ENCODE results near the gene MAN2A2. TPM values are rescaled to one million over a fixed set of nuclear protein-coding genes. Genes with fewer than 3 reads are reported as not detected.

MAN2A2 gene
- total and polyA plus RNA-seq, 2 of the 8 experiments (the other 6 are each of a cell fraction or from before 2014, with no cell fraction given): 23.1 to 29.7 TPM

DNA sequence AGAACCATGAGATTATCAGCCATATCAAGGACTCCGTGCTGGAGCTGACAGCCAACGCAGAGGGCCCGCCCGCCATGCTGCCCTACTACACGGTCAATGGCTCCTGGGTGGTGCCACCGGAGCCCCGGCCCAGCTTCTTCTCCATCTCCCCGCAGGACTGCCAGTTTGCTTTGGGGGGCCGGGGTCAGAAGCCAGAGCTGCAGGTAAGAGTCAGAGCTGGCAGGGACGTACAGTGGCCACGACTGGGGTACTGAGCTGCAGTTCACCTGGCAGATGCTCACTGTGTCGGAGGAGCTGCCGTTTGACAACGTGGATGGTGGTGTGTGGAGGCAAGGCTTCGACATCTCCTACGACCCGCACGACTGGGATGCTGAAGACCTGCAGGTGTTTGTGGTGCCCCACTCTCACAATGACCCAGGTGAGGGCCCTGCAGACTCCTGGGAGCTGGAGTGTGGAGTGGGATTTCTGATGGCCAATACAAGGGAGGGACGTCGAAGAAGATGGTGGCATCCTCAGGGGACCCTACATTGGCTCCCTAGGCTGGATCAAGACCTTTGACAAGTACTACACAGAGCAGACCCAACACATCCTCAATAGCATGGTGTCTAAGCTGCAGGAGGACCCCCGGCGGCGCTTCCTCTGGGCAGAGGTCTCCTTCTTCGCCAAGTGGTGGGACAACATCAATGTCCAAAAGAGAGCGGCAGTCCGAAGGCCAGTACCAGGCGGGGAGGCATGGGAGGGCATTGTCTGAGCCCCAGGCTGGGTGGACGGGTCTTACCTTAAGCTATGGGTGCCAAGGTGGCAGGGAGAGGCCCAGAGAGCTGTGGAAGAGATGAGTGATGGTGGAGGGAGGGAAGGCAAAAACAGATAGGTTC lies 2.4 kb downstream of the MAN2A2 start:
- Histone ChIP-seq H2BK12ac (ENCODE audit: low read depth, low read length) (no peak overlapping the region), H2AFZ (ENCODE audit: low read length) (no peak overlapping the region)

More for the DNA sequence above, 2.4 kb downstream of the MAN2A2 start:
- no peak overlapping the region for H2BK5ac ChIP-seq (ENCODE audit: low read depth, low read length)
- H3K4me3 ChIP-seq (ENCODE audit: extremely low read depth in 1 of 4, insufficient read depth in 2 of 4, low read depth in 3 of 4, low read length in 4 of 4): no peak overlapping the region
- H3K36me3 ChIP-seq (ENCODE audit: control insufficient read depth in 2 of 4, insufficient read depth in 4 of 4, low read length in 3 of 4): no peaks in the 10 kb centered on the region; a peak in 2 of 8 replicates
- H3K23ac ChIP-seq (ENCODE audit: insufficient read length): no peak overlapping the region
- no peak for DNase-seq (ENCODE audit: low read depth in 1 of 2, low spot score in 2 of 2)
- no peaks in the 10 kb centered on the region for H3K9me3 ChIP-seq (ENCODE audit: insufficient read depth in 2 of 2, low read depth in 1 of 2, low read length in 1 of 2)
- peaks cover 0 to 6% of the 10 kb centered on the region in 2 experiments for H4K20me1 ChIP-seq (replicated peaks in 1 of 2; ENCODE audit: control insufficient read depth in 1 of 2, insufficient read depth in 2 of 2, low read length in 2 of 2)
- H2BK20ac ChIP-seq (ENCODE audit: low read length): no peak overlapping the region
- no peak overlapping the region for H3K4me2 ChIP-seq (ENCODE audit: insufficient read depth in 1 of 2, low read depth in 2 of 2, low read length in 2 of 2)
- no peak overlapping the region for H2BK120ac ChIP-seq (replicated peaks; ENCODE audit: low read depth, low read length)
- H3K4ac ChIP-seq (replicated peaks; ENCODE audit: insufficient read length, low read depth, low read length): no peak overlapping the region
- H2AK5ac ChIP-seq (ENCODE audit: low read depth, low read length): no peak overlapping the region
- H4K8ac ChIP-seq (ENCODE audit: extremely low read depth, insufficient read depth, low read length): no peak overlapping the region; the same call in 1 of the 2 replicates
- peaks cover 0 to 16% (median 9%) of the 10 kb centered on the region in 4 experiments; a peak in 5 of 7 replicates for H3K27me3 ChIP-seq (replicated peaks in 1 of 4; ENCODE audit: control insufficient read depth in 3 of 4, extremely low read depth in 1 of 4, insufficient read depth in 3 of 4, low read length in 3 of 4)
- H4K5ac ChIP-seq (ENCODE audit: insufficient read length, low read depth, low read length): no peak overlapping the region
- H3K4me1 ChIP-seq (replicated peaks in 1 of 4; ENCODE audit: control insufficient read depth in 3 of 4, insufficient read depth in 4 of 4, low read length in 3 of 4): peaks cover 5 to 8% (median 7%) of the 10 kb centered on the region in 4 experiments; a peak in 6 of 7 replicates
- H3K18ac ChIP-seq (ENCODE audit: extremely low read depth, low read length): no peak overlapping the region
- no peaks in the 10 kb centered on the region for H3K79me1 ChIP-seq (ENCODE audit: low read depth, low read length)
- H3K79me2 ChIP-seq (ENCODE audit: control insufficient read depth in 1 of 2, insufficient read depth in 2 of 2, low read length in 2 of 2): no peaks in the 10 kb centered on the region
- TF ChIP-seq BCL11A (IDR thresholded peaks at IDR 0.05; ENCODE audit: low read depth in 2 of 2, low read length in 2 of 2) (no peak), TAF7 (optimal IDR thresholded peaks at IDR 0.05; ENCODE audit: borderline replicate concordance, low read depth, low read length) (no peak), KDM4A (IDR thresholded peaks at IDR 0.05; ENCODE audit: low read depth, low read length, severe bottlenecking) (no peak), CBX5 (IDR thresholded peaks at IDR 0.05; ENCODE audit: low read depth, low read length) (no peak), RNF2 (IDR thresholded peaks at IDR 0.05; ENCODE audit: borderline replicate concordance, low read depth, low read length, missing control alignments, poor library complexity, severe bottlenecking) (no peak), MAFK (IDR thresholded peaks at IDR 0.05; ENCODE audit: low read depth, low read length) (no peak), SP2 (IDR thresholded peaks at IDR 0.05; ENCODE audit: low read length) (no peak)
- no peak overlapping the region for H3K9ac ChIP-seq (replicated peaks in 1 of 4; ENCODE audit: extremely low read depth in 1 of 4, low read depth in 3 of 4, low read length in 3 of 4)
- H4K91ac ChIP-seq (replicated peaks; ENCODE audit: insufficient read length, low read length): no peak overlapping the region
- no peak overlapping the region for H3K27ac ChIP-seq (ENCODE audit: low read depth, low read length)
- ChIA-PET POLR2A (ENCODE audit: partially characterized antibody) (interaction anchor here (0.8 to 1.1 kb wide), 2 partner anchors 13 to 18 kb away, joined by 3 to 4 read pairs; no protein-coding TSS in a partner anchor), CTCF (ENCODE audit: partially characterized antibody) (interaction anchor here (0.8 to 13.3 kb wide), 13 partner anchors 9 to 258 kb away, joined by 3 to 187 read pairs (median 4); partner anchors contain the start of genes FES, HDDC3 and UNC45A)
- peaks cover 14% of the 10 kb centered on the region; the same call in 1 of the 2 replicates for H3K23me2 ChIP-seq (ENCODE audit: low read depth, low read length)
- WGBS, 2 experiments (ENCODE audit: extremely low coverage in 1 of 2, insufficient coverage in 1 of 2, insufficient read length in 1 of 2, insufficient replicate concordance in 2 of 2, low coverage in 1 of 2, low lambda C conversion rate in 2 of 2, missing lambda C conversion rate in 1 of 2): 95% methylated on average over 28 of the region's 28 CpGs; no CpG with 5 or more reads in 1 of the 2 experiments
- H3K14ac ChIP-seq (ENCODE audit: insufficient read length): no peak overlapping the region
- no peak overlapping the region for H3K56ac ChIP-seq (replicated peaks; ENCODE audit: insufficient read length, low read depth, low read length)
- no peak for FAIRE-seq
- no peak overlapping the region for H2BK15ac ChIP-seq (ENCODE audit: low read length)
